Astrocyte of the spinal cord (primary cell): ENCODE measurements around the gene AGAP2.
A peak's percentile ranks its signal among the peaks of the same experiment; 100 is the strongest.

Source experiments
- DNase-seq: peaks from one replicate; pipeline ENCODE4 v3.0.0; 2011; ENCODE audit warnings: low read depth, low spot score
- H3K4me3 ChIP-seq: 2 replicates; pipeline ENCODE4 v1.5.1; 2011; ENCODE audit warnings: low read depth, mild to moderate bottlenecking, low read length, moderate library complexity
- in situ Hi-C: cut with HindIII; loops from 2 replicates; pipeline ENCODE4 v1.10.0; 2017; ENCODE audit warnings: low sequenced_read_pairs
- TF ChIP-seq, protein P1 (sequence below): IDR thresholded peaks from 2 replicates; pipeline ENCODE4 v1.5.1; 2012; ENCODE audit warnings: low read depth, mild to moderate bottlenecking, low read length, inconsistent platforms

The AGAP2 gene

DNA sequence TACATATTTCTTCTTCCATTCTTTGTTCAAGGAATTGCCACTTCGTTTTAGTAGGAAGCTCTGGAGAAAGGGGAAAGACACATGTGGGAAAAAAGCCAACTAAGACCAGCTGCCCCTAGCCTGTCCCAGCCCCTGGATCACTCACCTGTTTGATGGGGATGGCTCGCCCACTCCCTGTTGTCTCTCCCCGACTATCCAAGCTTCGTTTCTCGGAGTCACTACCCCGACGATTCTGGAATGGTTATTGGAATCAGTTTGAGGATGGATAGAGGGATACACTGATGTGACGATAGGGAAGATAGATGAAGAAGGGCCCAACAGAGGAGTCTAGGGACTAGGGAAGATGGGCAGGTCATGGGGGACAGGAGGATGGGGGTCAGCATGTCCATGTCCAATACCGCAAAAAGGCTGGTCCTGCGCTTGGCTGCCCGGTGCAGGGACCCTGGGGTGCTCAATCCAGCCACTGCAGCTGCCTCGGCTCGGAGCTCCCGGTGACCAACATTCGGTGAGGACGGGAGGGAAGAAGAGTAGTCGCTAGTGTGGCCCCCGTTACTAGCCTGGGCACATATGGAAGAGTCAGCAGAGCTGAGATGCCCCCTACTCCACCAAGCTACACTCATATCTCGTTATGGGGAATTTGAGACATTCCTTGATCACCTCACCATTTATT, 7.0 kb downstream of the AGAP2 start:
- TF ChIP-seq, protein P1, sequence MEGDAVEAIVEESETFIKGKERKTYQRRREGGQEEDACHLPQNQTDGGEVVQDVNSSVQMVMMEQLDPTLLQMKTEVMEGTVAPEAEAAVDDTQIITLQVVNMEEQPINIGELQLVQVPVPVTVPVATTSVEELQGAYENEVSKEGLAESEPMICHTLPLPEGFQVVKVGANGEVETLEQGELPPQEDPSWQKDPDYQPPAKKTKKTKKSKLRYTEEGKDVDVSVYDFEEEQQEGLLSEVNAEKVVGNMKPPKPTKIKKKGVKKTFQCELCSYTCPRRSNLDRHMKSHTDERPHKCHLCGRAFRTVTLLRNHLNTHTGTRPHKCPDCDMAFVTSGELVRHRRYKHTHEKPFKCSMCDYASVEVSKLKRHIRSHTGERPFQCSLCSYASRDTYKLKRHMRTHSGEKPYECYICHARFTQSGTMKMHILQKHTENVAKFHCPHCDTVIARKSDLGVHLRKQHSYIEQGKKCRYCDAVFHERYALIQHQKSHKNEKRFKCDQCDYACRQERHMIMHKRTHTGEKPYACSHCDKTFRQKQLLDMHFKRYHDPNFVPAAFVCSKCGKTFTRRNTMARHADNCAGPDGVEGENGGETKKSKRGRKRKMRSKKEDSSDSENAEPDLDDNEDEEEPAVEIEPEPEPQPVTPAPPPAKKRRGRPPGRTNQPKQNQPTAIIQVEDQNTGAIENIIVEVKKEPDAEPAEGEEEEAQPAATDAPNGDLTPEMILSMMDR = no peak
- no peak for DNase-seq
- in situ Hi-C loops = no loop called here
- H3K4me3 ChIP-seq = no peak overlapping the region

DNA sequence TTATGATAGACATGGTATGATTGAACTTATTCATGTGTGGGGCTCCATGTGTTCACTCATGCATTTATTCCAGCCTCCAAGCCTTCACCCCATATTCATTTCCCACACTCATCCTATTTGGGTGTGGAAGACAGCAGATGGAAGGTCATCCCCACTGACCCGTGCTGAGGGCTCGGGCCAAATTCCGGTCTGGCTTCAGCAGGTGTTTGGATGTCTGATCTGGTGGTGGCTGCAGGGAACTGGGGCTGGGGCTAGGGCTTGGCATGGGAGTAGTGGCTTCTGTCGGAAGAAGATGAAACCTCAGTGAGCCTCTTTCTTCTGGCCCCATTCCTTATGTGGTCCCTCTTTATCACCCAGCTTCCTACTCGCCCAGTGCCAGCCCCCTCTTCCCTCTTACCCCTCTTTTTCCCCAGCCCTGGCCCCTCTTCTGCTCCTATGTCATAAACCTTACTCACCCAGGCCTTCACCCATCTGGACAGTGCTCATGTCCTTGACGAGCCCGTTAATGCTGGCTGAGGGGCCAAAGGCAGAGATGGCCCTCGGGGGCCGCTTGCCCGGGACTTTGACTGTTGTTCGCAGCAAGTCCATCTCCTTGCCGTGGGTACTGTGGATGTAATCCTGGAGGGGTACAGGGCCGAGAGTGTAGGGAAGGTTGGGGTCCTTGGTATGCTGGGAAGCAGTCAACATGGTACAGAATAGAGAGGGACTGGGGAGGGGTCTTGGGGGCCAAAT, 8.0 kb downstream of the AGAP2 start:
- no peak for DNase-seq
- no peak overlapping the region for H3K4me3 ChIP-seq
- in situ Hi-C loops = no loop called here
- TF ChIP-seq, protein P1 = no peak

DNA sequence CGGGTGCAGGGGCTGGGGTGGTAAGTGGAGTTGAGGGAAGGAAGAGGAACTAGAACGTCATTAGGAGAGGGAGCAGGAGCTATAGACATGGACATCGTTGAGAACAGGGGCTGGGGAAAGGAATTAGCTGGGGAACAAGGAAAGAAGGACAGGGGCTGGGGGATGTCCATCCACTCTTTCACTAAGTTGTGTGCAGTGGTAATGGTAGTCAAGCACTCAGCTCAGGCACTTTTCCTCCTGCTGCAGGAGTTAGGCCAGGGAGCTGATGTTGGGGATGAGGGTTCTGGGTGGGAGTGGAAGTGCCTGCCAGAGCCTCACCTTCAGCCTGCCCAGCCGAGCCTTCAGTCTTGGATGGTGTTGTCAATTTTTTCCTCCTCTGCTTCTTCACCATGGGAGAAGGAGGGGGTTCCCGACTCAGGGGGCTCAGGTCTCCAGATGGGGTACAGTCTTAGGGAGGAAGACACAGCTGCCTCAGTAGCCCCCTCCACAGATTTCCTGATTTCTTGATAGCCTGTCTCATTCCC, 9.2 kb downstream of the AGAP2 start:
- in situ Hi-C loops = no loop called here
- no peak overlapping the region for H3K4me3 ChIP-seq
- TF ChIP-seq, protein P1 = no peak
- no peak for DNase-seq

DNA sequence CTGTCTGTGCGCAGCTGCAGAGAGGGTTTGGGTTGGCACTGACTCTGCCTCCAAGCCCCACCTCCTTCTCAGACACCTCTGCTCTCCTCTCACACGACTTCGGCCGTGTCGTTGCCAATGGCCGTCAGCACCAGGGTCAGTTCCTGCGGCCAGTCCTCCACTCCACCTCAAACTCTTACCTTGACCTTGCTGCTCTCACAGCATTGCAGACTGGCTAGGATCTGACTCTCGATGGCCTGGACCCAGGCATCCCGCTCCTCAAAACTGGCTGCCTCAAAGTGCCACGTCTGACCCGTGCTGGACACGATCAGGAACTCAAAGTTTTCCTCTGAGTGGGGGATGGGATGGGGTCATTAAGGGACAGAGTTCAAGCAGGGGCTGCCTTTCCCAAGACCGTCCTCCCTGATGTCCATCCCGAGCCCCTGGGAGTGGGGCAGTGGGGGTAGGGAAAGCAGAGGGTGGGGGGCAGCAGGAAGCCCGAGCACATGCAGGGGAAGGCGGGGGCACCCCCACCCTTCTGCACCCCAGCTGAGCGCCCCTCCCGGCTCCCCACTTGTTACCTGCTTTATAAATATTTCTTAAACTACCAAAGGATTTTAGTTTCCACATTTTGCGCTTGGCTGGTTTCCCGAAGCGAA, 10.7 kb downstream of the AGAP2 start:
- TF ChIP-seq, protein P1 = no peak
- in situ Hi-C loops = no loop called here
- DNase-seq = no peak
- H3K4me3 ChIP-seq = no peak overlapping the region

DNA sequence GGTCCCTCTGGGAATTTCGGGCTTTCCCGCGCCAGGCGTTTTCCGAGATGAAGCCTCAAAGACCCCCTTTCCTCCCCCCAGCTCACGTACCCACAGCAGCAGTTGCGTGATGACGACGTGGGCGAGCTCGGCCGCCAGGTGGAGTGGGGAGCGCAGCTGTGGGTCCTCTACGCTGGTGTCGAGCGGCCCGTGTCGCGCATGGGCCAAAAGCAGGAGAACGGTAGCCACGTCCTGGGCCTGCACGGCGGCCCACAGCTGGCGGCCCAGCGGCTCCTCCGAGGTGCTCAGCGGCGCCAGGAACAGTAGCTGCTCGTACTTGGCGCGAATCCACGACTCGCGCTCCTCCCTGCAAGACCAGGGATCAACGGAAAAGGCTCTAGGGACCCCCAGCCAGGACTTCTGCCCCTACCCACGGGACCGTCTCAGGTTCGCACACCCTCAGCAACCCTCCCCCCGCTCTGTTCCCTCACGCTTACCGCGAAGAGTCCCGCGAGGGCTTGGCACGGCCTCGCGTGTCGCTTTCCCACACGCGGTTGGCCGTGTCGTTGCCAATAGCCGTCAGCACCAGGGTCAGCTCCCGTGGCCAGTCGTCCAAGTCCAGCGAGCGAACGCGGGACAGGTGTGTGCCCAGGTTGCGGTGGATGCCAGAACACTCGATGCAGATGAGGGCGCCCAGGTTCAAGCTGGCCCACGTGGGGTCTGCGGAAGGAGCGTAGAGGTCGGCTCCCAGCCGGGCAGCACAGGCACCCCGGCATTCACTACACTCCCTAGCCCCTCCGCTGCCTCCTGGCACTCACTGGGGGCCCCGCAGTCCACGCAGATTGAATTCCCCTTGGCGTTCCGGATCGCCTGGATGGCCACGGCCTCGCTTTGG, 11.4 kb downstream of the AGAP2 start:
- H3K4me3 ChIP-seq = peak overlapping the region; percentile 78

More for the DNA sequence above, 11.4 kb downstream of the AGAP2 start:
- TF ChIP-seq, protein P1 = peak; percentile 43
- peak; percentile 33 for DNase-seq
- in situ Hi-C loops = no loop called here
